IPS DF 4.7 (cell line): ENCODE data around the gene MRPS27.
A peak's percentile ranks its signal among the peaks of the same experiment; 100 is the strongest.

ENCODE experiments used
- DNase-seq: peaks from one replicate; pipeline ENCODE4 v3.0.0-alpha.2; 2013; ENCODE audit warnings: low spot score; ENCODE audit errors: extremely low read depth

Gene MRPS27

DNA sequence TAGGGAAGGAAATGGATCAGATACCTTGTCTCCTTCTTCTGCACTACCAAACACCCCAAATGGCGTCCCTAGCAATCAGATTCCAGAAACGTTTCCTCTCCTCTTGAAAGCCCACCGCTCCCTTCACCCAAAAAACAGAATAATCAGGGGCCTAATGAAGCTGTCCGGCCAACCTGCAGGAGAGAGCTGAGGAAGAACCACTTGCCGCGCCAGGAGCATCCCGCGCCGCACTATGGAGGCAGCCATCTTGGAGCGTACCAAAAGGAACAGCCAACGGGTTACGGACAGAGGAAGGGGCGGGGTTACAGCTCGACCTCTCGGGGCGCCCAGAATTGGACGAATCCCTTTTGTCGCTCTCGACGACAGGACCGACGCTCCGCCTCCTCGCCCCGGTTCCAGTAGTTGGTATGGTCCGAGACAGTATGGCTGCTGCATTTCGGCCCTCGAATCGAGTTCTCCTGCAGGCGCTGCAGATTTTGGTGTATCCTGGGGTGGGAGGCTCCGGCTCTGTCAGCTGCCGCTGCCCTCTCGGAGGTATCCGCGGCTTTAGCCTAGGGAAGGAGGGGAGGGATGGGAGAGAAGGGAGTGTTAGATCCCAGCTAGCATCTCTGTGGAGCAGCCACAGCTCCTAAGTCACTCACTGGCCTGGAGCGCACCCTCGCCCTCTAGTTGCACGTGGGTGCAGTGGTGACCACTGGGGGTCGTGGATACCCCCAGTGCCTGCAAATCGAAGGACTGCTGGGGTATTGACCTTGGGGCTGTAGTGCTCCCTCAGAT, at the start of gene MRPS27, which contains the start of gene PTCD2:
Gene MRPS27, minus strand, starts transcription at position 265 of the 777 bp plus-strand sequence. Its CDS starts 19 bp downstream, at position 246.
Gene PTCD2, plus strand, starts transcription at position 398 of the 777 bp plus-strand sequence. Its CDS starts 10 bp downstream, at position 408.
- DNase-seq = peak; percentile 95

DNA sequence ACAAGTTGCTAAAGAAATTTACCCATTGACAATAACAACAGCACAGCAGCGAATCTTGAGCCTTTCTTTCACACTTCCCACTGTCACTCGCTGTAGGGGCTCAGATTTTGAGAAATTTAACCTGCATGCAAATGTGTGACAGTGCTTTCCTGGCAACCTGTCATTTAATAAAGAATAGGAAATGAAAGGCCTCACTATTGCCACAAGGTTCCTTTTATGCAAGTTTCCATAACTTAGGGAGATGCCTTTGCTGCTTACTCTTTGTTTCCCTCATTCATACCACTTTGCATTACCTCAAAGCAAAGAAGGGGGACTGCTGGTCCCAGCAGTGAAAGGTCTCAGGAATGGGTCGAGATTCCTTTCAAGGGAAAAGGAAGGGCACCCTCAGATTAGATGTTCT, 49.7 kb upstream of the MRPS27 start:
- no peak for DNase-seq

DNA sequence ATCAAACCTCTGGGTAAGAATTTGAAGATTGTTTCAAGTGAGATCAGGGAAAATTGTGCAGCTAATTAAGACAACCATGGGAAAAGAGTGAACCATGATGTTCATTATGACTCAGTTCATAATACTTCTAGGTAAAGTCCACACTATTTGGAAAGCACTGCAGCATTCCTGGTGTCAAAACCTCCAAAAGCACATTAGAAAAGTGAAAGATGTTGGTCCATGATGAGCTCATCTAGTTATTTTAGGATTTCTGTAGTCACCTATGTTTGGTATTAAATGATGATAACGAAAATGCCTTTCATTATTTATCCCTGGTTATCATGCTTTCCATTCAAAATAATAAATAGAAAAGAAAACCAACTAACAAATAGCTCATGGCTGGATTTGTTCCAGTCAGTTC, 49.3 kb upstream of the MRPS27 start:
- no peak for DNase-seq

DNA sequence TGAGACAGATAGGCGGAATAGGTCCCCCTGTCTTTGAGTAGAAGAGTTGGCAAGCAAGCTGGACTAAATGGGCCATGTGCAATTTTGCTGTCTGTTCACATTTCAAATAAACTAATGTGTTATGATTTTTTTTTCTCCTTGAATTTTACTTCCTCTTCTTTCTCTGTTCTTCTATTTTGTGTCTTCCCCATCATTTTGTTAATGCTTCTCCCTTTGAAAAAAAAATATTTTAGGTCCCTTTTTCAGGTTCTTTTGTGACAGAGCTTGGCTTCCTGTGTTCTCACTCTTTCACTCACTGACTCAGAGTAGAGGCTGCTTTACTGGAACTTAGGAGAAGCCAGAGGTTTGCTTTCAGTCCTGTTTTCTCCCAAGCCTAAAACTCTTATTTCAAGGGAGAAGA, 48.2 kb upstream of the MRPS27 start:
- DNase-seq = no peak

DNA sequence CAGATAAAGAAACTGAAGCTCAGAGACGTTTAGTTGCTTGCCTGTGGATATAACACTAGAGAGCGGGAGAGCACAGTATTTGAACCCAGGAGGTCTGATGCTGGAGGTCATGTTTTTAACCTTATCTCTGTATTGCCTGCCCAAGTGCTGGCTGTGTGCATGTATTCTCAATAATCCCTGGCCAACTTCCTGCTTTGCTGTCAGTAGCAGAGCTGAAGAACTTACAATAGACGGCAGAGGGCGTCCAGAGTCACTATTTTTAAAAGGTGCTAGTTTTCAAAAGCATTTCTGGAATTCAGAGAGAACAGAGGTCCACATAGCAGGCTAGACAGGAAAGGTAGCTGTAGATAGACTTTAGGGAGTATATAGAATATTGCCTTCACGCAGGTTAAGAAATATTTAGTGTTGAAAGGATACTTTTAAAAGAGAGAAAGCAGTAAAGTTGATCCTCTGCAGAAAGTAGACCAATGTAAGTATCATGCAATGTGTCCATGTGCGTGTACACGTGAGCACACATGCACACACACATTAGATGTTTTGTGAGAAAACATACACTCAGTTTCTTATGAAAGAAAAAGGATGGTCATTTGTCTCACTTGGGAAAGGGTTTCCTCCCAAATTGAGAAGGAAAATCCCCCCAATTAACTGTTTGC, 46.4 kb upstream of the MRPS27 start:
- DNase-seq = no peak

DNA sequence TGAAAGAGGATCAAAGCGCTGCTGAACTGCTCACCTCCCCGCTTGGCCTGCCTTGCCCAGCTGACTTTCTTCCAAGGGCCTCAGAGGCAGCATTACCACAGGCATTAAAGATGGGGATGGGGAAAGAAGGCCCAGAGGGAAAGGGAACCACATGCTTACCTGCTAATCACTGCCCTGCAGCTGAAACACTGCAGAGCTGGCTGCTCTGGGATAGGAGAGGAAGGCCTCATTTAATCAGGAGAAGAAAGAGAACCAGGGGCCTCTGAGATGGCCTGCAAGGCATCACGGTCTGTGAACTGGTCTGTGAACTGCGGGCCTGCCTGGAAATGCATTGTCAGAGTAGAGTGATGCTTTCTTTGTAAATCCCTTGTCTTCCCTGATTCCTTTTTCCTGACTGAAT, 44.9 kb upstream of the MRPS27 start:
- no peak for DNase-seq

DNA sequence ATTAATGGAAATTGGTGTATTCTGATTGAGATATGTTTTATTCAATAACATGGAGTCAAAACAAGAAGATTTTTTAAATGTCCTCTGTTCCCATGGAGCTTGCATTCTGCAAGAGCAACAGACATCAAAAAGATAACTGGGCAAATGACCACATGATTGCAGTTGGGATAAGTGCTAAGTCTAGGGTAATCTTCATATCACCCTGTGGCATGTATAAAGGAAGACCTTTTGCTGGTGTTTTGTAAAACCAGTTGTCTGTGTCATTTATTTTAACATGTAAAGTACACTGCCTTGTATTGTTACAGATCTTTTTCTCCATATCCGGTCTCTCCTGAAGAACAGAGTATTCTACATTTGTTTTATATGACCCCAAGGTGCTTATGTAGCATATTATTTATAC, 44.1 kb upstream of the MRPS27 start:
- DNase-seq = no peak

DNA sequence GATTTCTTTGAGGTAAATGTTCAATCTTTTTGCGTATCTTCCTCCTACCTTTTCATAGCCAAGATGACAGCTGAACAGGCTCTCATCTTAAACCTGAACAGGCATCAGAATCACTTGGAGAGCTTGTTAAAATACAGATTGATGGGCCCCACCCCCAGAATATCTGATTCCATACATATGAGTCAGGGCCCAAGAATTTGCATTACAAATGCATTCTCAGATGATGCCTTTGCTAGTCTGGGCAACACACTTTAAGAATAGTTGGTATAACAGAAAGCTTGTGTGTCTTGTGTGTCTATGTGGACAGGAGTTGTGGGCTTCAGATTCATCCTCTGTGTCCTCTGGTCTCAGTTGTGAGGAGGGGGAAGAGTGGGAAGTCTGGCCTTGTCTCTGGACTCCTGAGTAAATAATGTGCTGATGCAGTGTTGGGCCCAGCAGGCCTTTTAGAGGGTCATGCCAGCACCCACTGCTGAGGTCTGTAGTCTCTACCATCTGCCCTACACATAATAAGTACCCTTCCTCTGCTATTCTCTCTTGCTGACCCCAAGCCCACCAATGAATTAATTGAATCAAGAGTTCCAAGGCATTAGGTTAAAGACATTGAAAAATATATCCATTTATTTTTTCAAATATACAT, 43.2 kb upstream of the MRPS27 start:
- no peak for DNase-seq

DNA sequence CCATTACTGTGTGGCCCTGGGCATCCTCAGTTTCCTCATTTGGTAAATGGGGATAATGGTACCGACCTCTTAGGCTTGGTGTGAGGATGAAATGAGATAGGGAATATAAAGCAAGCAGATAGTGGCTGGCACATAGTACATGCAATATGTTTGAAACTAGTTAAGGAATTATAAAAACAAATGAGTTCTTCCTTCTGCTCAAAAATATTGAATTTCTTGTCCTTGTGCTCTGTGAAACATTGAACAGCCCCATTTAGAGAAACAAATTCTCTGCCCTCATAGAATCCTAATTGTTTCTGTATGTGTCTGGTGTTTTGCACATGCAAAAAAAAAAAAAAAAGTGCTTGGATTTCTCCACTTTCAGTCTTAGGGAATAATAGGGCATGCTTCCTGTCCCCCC, 39.8 kb upstream of the MRPS27 start:
- no peak for DNase-seq

DNA sequence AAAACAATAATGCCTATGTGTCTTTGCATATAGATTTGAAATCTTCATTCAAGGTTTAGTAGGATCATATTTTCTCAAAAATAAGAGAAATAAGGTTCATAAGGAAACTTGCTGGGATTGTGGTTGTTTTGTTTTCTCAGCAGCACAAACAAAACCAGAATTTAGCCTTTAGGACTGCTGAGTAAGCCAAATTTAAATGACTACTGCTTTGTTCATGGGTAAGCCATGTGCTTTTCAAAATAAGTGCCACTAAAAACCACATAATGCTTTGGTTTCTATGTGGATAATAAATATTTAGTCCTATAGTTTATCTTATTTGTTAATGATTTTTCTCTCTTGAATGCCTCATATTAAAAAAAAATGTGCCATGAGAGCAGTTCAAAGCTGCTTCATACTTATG, 38.9 kb upstream of the MRPS27 start:
- DNase-seq = no peak

DNA sequence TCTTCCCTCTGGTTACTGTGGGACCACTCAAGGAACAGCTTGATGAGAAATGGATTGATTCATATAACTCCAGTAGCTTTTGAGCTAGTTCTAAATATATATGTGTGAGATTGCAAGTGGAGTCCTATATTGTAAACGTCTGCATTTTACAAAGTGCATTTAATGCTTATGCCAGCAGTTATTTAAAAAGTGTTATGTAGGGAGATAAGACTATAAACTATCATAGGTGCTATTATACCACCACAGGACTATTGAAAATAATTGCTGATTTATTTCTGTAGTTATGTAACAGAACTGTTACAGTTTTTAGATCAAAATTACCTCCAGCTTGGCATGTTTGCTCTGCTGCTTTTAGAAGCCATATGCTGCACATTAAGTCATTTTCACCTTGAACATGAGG, 36.3 kb upstream of the MRPS27 start:
- no peak for DNase-seq

DNA sequence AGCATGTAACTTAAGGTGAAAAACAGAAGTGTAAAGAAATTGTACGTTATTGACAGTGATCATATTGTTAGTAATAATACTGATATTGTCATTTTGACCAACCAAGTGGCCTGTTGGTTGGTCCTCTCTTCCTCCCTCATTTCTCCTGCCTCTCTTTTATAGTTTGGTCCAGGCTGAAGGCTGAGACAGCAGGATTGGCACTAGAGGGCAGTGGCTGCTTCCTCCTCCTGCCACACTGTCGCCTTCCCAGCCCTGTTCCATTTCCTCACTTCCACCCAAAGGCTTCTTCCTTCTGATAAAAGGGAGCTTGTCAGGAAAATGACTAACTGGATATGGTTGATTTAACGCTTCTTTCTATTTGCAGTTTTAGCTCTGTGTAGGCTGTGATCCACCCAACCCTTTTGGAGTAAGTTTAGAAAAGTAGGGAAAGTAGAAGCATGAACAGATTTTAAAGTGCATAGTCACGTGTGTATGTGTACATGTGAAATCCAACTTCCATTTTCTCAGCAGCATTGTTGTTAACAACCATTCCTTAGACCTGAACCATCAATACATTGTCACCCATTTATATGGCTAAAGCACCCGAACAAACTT, 35.8 kb upstream of the MRPS27 start:
- no peak for DNase-seq

DNA sequence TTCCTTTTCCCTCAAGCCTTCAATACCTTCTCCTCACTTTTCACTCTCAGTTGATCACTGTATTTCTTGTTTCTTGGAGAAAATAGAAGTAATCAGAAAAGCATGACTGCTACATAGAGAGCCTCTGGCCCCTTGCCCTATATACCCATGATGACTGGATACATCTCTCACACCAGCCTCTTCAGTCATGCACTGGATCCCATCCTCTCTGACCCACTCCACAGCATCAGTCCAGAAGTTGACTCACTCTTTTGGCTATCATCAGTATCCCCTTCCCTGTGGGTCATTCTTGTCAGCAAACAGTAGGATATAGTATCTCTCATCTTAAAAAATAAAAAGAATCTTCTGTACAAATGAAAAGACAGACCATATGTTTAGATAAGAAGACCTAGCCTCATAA, 33.0 kb upstream of the MRPS27 start:
- DNase-seq = no peak

DNA sequence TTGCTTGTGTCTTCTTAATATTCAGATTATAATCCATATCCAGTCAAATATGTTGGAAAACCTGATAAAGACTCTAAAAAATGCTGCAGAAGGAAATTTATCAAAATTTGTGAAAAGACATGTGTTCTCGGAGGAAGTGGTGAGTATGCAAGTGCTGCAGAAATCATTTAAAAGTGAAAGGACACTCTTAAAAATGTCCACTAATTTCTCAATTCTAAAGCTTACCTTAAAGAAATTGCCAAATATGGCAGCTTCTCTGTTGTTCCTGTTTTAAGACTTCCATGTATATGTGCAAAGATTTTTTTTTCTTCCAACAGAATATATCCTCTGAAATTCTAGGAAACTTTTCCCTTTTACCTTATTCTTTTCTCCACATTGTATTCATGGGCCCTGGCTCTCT, 32.6 kb upstream of the MRPS27 start:
- DNase-seq = no peak

DNA sequence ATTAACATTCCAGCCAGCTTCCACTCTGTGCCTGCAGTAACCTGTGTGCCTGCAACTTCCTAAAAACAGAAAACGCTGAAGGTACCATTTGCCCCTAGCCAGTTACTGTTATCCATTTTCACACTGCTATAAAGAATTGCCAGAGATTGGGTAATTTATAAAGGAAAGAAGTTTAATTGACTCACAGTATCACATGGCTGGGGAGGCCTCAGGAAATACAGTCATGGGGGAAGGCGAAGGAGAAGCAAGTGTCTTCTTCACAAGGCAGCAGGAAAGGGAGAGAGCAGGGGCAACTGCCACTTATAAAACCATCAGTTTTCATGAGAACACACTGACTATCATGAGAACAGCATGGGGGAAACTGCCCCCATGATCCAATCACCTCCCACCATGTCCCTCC, 31.3 kb upstream of the MRPS27 start:
- no peak for DNase-seq

DNA sequence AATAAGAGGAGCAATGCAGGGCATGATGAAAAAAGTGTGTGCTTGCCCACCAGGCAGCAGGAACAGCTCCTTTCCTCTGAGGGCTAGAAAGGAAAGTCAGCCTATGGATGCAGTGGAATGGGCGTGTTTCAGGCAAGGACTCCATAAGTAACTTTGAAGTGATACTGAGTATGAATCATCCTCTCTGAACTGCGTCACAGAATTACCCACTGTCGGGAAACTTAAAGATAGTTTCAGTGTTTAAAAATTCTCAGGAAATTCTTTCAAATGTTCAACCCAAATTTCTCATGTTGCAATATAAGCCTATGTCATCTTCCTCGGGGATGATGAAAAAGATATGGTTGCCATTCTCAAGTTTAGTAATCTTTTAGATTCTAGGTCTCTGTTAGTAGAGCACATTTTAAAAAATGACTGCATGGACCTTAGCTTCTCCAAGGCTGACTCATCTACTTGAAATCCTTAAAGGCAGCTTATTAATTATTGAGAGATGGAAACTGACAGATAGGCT, 27.8 kb upstream of the MRPS27 start:
- DNase-seq = no peak

DNA sequence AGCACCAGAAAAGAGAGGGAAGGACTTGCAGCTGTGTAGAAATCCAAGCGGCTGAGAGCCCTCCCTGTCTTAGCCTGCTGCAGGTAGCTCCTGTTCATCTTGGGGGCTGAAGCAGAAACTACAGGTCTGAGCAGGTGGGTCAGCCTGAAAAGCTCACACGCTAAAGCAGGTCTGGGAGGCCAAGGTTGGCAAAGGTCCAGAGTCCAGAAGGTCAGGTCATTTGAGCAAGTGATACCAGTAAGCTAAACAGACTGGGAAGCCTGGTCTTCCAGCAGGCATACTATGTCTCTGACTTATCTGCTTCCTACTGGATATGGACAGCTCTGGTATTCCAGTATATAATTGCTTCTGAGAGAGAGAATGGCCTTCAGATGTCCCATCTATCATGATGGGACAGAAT, 26.4 kb upstream of the MRPS27 start:
- no peak for DNase-seq

DNA sequence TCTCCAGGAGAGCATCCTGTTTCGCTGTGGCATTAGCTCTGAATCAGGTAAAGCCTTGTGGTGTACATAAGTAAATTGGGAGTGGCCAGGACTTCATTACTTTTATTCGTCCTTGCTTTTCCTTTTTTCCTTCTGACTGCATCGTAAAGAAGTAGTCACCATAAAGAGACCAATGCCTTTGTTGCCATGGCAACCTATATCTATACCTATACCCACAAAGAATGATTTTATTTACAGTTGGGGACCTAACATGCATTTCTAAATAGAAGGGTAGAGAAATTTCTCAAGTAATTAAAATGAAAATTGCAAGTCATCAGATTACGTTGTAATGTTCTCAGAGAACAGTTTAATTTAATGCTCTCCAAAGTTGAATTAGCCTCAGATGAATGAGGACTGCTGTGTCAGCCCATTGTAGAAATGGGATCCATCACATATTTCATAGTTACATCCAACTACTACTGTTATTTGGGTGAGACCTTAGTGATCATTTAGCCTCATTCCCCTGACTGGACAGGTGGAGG, 18.7 kb upstream of the MRPS27 start:
- DNase-seq = no peak

DNA sequence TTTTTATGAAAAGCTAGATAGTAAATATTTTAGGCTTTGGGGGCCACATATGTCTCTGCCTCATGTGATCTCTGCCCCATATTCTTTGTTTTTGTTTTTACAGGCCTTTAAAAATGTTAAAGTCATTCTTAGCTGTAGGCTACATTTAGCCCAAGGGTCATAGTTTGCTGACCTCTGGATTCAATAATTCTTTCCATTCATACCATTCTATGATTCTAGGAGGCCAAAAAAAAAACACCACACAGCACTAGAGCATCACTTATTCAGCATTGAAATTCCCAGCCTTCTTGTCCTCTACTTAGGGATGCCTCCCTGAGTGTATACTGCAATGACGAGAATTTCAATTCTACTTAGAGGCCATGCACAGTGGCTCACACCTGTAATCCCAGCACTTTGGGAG, 17.1 kb upstream of the MRPS27 start:
- DNase-seq = no peak

DNA sequence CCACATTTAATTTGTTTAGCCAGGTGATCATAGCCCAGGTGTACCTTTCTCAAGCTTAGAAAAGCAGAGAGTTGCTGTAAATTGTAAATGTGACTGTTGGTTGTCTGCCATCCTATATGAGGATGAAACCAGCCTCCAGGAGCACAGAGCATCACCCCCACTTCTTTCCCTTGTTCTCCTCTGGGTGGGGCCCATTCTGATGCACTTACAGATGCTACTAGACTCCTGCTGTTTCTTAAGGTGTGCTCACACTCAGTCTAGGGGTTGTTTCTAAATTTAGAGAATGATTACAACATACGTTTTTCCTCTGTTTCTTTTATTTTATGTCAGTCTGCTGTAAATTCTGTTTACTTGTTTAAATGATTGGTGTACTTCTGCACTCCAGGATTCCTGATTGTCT, 10.7 kb upstream of the MRPS27 start:
- DNase-seq = no peak

DNA sequence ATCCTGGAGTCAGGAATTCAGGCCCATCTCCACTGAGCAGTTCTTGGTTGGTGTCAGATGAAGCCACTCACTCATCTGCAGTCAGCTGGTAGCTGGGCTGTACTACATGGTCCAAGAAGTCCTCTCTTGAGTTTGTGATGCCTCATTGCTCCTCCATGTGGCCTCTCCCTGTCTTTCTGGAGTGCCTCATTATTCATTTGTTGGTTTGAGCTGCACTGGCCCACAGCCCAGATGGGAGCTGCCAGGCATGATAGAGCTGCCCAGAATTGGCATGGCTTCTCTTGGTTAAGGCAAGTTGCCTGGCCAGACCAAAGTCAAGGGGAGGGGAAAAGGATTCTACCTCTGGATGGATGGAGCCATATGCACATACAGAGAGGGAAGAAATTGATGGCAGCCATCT, 8.1 kb upstream of the MRPS27 start:
- DNase-seq = no peak

DNA sequence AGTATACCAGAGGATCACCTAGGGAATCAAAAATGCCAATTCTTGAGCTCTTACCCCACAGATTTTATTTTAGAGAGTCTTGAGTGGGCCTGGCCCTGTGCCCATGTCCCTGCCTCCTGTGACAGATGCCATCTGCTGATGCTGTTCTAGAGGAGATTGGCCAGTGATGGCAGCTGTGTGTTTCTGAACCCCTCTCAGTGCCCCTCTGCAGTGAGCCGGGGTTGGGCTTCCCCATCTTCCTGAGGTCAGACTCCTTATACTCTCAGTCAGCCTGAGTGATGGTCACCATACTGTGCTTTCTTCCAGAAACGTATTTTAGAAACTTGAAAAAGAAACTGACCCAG, 6.2 kb upstream of the MRPS27 start:
- no peak for DNase-seq
